ENCODE measurements around the gene BEND3.
"Not testable (repeated sequence)": the region's sequence is repeated elsewhere in the genome, so short reads cannot be mapped to it uniquely, and the experiment has no call there.

BEND3 gene

DNA sequence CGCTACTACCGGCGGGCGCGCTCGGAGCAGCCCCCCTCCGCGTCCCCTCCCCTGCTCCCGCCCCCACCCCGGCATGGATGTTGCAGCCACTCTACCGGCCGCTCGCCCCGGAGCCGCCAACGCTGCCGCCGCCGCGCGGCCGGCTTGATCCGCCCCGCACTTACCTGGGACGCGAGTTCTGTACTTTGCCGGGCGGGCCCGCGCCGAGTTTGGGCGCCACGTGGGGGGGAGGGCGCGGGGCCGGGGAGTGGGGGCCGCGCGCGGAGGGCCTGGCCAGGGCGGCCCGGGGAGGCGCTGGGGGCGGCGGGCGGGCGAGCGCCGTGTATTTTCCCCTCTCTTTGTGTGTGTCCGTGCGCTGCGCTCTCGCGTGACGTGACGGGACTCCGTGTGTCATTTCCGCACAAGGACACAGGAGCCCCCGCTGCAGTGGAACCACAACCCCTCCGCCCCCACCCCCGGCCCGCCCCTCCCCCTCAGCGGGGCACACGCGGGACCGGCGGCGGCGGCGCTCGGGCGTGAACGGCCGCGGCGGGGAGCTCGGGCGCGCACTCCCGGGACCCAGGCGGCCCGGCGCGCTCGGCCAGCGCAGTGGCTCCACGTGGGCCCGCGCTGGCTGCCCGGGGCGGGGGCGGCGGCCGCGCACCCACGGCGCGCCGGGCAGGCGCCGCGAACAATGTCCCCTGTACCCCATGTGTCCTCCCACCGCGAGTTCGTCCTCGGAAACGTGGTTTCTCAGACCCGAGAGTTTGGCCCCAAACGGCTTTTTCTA, at the start of gene BEND3:
Gene BEND3 (minus strand): TSS at position 590 of the 769 bp plus-strand sequence. CDS start 16,230 bp downstream, outside the sequence.
- no peaks in the 10 kb centered on the region for H3K9me3 Mint-ChIP-seq
- peaks cover 20% of the 10 kb centered on the region for H3K4me1 Mint-ChIP-seq (ENCODE audit: low read depth)
- peaks cover 12% of the 10 kb centered on the region for H3K27me3 Mint-ChIP-seq
- H3K4me3 Mint-ChIP-seq: peak within 1 kb of the TSS; percentile 80
- peak; percentile 70 for DNase-seq
- H3K27ac Mint-ChIP-seq: peak within 1 kb of the TSS; percentile 81
- peaks cover 2% of the 10 kb centered on the region for H3K36me3 Mint-ChIP-seq (ENCODE audit: low read depth)

DNA sequence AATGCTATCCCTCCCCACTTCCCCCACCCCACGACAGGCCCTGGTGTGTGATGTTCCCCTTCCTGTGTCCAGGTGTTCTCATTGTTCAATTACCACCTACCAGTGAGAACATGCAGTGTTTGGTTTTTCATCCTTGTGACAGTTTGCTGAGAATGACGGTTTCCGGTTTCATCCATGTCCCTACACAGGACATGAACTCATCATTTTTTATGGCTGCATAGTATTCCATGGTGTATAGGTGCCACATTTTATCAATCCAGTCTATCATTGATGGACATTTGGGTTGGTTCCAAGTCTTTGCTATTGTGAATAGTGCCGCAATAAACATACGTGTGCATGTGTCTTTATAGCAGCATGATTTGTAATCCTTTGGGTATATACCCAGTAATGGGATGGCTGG, 49.0 kb upstream of the BEND3 start:
- not testable (repeated sequence) for H3K9me3 Mint-ChIP-seq; H3K4me3 Mint-ChIP-seq; H3K27ac Mint-ChIP-seq; DNase-seq; H3K4me1 Mint-ChIP-seq (ENCODE audit: low read depth); H3K27me3 Mint-ChIP-seq; H3K36me3 Mint-ChIP-seq (ENCODE audit: low read depth)

DNA sequence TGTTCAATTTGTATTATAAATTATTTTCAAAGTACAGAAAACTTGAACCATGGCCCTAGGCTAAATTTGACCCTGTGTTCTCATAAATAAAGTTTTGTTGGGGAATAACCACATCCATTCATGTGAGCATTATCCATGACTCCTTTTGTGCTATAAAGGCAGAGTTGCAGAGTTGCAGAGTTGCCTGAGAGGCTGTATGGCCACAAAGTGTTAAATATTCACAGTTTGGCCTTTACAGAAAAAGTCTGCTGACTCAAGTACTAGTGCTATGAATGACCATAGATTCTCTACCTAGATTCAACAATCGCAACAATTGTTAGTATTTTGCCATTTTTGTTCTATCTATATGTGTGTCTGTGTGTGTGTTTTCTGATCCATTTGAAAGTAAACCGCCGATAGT, 46.2 kb upstream of the BEND3 start:
- Mint-ChIP-seq H3K27ac (no peak overlapping the region), H3K27me3 (no peaks in the 10 kb centered on the region), H3K4me1 (ENCODE audit: low read depth) (no peaks in the 10 kb centered on the region), H3K36me3 (ENCODE audit: low read depth) (no peaks in the 10 kb centered on the region), H3K9me3 (no peaks in the 10 kb centered on the region), H3K4me3 (no peak overlapping the region)
- no peak for DNase-seq

DNA sequence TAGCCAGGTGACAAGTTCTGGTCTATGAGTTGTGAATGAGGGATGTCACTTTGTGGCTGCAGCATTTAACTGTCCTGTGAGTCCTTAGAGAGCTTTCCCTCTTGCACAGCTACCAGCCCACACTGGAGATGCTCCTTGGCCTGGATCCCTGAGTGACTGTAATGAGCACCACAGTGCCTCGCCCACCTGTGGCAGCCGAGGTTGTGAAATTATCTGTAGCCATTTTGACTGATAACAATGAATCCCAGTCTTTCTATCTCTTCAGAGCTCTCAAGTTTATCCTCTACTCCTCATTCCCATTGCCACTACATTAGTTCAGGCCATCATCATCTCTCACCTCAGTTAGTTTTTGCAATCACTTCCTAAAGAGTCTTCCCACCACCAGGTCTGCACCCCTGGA, 41.3 kb upstream of the BEND3 start:
- H3K27me3 Mint-ChIP-seq: no peaks in the 10 kb centered on the region
- H3K9me3 Mint-ChIP-seq: no peaks in the 10 kb centered on the region
- no peaks in the 10 kb centered on the region for H3K36me3 Mint-ChIP-seq (ENCODE audit: low read depth)
- no peak overlapping the region for H3K4me3 Mint-ChIP-seq
- no peak overlapping the region for H3K27ac Mint-ChIP-seq
- DNase-seq: no peak
- no peaks in the 10 kb centered on the region for H3K4me1 Mint-ChIP-seq (ENCODE audit: low read depth)

DNA sequence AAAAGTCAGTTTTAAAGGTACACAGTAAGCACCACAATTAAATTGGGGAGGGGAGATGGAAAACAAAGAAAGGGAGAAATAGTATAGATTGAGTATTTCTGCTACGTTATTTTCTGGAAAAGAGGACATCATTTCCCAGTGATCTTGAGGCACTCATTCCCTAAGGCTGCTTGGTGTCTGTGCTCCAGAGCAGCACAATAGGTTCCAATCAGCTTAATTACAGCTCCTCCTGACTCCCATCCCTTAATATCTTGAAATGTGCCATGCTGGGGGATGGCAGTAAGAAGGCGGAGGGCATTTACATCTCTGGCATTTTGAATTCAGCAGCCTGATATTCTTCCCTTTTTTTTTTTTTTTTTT, 39.5 kb upstream of the BEND3 start:
- DNase-seq: no peak
- no peaks in the 10 kb centered on the region for H3K9me3 Mint-ChIP-seq
- no peak overlapping the region for H3K27ac Mint-ChIP-seq
- H3K36me3 Mint-ChIP-seq (ENCODE audit: low read depth): no peaks in the 10 kb centered on the region
- no peak overlapping the region for H3K4me3 Mint-ChIP-seq
- H3K27me3 Mint-ChIP-seq: no peaks in the 10 kb centered on the region
- no peaks in the 10 kb centered on the region for H3K4me1 Mint-ChIP-seq (ENCODE audit: low read depth)

DNA sequence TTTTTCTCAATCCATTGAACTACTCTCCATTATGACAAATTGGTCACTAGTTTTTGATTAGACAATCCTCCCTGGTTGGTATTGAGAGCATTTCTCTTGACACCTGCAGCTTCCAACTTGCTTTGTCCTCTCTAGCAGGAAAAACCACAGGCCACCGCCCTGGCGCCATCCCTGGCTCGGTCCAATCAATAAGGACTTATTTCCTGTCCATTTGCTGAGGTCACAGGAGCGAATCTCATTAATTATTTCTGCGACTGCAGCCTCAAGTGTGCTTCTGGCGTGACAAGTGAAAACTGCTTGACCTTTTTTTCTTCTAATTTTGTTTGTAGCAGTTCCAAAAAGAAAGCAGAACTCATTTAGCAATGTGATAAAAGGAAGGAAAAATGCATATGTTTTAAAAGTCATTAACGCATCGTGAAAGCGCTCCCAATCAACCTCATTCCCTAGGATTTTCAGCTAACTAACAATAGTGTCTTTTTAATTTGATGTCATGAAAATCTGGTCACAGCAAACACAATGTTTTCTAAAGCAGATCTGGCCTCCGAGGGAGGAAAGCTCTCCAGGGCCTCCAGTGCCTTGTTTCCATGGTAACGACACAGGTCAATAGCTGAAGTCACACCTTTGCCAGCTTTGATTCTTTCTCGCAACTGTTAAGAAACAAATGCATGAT, 39.0 kb upstream of the BEND3 start:
- no peaks in the 10 kb centered on the region for H3K4me1 Mint-ChIP-seq (ENCODE audit: low read depth)
- H3K4me3 Mint-ChIP-seq: no peak overlapping the region
- no peaks in the 10 kb centered on the region for H3K9me3 Mint-ChIP-seq
- H3K36me3 Mint-ChIP-seq (ENCODE audit: low read depth): no peaks in the 10 kb centered on the region
- H3K27me3 Mint-ChIP-seq: no peaks in the 10 kb centered on the region
- H3K27ac Mint-ChIP-seq: no peak overlapping the region
- DNase-seq: no peak

DNA sequence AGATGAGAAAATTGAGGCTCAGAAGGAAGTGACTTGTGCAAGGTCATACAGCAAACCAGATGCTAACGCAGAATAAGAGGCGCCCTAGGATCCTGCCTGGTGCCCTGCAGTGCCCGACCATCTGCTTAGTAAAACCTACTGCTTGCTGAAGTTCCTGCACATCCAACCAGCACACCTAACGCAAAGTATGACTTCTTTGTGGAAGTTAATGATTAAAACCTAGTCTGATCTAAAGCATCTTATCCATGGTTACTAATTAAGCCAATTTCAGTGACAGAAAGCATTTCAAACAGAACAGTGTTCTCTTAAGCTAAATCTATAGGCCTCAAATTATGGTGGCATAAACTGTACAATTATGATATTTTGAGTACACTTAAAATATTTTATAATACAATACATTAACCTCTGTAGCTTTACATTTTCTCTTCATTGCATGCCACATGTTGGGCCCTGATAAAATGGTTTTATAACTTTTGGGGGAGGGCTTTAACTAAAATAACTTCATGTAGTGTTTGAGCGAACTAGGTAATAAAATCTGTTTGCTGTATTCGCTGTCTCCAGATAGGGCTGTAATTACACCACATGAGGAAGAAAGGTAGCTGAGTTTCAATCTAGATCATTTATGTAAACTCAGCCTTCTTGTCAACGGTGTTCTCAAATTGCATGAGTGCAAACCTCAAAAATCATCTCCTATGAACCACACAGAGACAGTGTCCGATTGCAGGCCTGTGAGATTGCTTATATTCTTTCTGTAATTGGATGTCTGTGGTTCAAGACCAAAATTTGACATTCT, 37.5 kb upstream of the BEND3 start:
- no peak overlapping the region for H3K4me3 Mint-ChIP-seq
- no peaks in the 10 kb centered on the region for H3K36me3 Mint-ChIP-seq (ENCODE audit: low read depth)
- no peaks in the 10 kb centered on the region for H3K4me1 Mint-ChIP-seq (ENCODE audit: low read depth)
- no peak overlapping the region for H3K27ac Mint-ChIP-seq
- no peaks in the 10 kb centered on the region for H3K27me3 Mint-ChIP-seq
- H3K9me3 Mint-ChIP-seq: no peaks in the 10 kb centered on the region
- no peak for DNase-seq

DNA sequence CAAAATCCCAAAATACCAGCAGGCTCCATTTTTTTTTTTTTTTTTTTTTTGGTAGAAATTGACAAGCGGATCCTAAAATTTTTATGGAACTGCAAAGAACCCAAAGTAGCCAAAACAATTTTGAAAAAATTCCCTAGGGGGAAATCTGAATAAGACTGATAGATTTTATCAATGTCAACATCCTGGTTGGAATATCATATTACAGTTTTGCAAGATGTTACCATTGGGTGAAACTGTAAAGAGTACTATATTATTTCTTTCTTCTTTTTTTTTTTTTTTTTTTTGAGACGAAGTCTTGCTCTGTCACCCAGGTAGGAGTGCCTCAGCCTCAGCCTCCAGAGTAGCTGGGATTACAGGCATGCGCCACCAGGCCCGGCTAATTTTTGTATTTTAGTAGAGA, 29.4 kb upstream of the BEND3 start:
- no peak overlapping the region for H3K4me3 Mint-ChIP-seq
- H3K27me3 Mint-ChIP-seq: no peaks in the 10 kb centered on the region
- no peak overlapping the region for H3K27ac Mint-ChIP-seq
- DNase-seq: no peak
- no peaks in the 10 kb centered on the region for H3K9me3 Mint-ChIP-seq
- H3K4me1 Mint-ChIP-seq (ENCODE audit: low read depth): no peaks in the 10 kb centered on the region
- H3K36me3 Mint-ChIP-seq (ENCODE audit: low read depth): no peaks in the 10 kb centered on the region

DNA sequence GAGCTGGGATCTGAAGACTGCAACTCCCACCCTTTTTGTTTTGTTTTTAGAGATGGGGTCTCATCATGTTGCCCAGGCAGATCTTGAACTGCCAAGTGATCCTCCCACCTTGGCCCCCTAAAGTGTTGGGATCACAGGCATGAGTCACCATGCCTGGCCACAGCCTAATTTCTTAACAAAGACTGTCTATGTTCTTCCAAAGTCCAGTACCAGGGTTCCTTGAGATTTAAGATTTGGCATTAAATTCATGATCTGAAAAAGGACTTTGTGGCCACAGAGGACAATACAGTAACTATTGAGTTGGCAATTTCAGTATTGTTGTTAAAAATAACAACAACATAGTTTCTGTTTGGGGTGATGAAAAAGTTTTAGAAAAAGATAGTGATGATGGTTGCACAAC, 28.7 kb upstream of the BEND3 start:
- Mint-ChIP-seq H3K27ac (no peak overlapping the region), H3K9me3 (no peaks in the 10 kb centered on the region), H3K4me1 (ENCODE audit: low read depth) (no peaks in the 10 kb centered on the region), H3K4me3 (no peak overlapping the region), H3K27me3 (no peaks in the 10 kb centered on the region), H3K36me3 (ENCODE audit: low read depth) (no peaks in the 10 kb centered on the region)
- DNase-seq: no peak

DNA sequence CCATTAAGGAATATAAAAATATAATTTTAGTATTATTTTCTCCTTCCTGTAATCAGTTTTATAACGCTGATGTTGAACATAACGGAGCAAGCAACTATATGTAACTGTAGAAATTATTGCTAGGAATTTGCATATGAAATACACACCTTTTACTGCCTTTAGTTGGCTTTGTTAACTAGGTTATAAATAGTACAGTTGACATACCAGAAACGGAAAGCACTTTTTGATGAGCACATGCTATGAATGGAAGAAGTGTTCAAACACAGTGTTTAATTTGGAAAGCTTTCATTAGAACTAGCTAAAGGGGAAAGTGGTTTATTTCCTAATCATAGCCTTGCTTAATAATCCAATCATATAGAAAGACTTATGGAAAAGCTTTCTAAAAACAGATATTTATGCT, 25.3 kb upstream of the BEND3 start:
- H3K27me3 Mint-ChIP-seq: no peaks in the 10 kb centered on the region
- no peak for DNase-seq
- no peak overlapping the region for H3K4me3 Mint-ChIP-seq
- no peak overlapping the region for H3K27ac Mint-ChIP-seq
- H3K4me1 Mint-ChIP-seq (ENCODE audit: low read depth): no peaks in the 10 kb centered on the region
- H3K36me3 Mint-ChIP-seq (ENCODE audit: low read depth): no peaks in the 10 kb centered on the region
- no peaks in the 10 kb centered on the region for H3K9me3 Mint-ChIP-seq

DNA sequence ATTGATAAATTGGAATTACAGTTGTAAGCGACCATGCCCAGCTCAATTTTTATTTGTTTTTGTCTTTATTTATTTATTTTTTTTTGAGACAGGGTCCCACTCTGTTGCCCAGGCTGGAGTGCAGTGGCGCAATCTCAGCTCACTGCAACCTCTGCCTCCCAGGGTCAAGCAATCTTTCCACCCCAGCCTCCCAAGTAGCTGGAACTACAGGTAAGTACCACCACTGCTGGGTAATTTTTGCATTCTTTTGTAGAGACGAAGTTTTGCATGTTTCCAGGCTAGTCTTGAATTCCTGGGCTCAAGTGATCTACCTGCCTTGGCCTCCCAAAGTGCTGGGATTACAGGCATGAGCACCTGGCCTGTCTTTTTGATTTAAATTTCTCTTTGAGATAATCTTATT, 21.0 kb upstream of the BEND3 start:
- not testable (repeated sequence) for H3K27me3 Mint-ChIP-seq; H3K4me3 Mint-ChIP-seq; H3K4me1 Mint-ChIP-seq (ENCODE audit: low read depth); H3K36me3 Mint-ChIP-seq (ENCODE audit: low read depth); DNase-seq; H3K27ac Mint-ChIP-seq; H3K9me3 Mint-ChIP-seq

DNA sequence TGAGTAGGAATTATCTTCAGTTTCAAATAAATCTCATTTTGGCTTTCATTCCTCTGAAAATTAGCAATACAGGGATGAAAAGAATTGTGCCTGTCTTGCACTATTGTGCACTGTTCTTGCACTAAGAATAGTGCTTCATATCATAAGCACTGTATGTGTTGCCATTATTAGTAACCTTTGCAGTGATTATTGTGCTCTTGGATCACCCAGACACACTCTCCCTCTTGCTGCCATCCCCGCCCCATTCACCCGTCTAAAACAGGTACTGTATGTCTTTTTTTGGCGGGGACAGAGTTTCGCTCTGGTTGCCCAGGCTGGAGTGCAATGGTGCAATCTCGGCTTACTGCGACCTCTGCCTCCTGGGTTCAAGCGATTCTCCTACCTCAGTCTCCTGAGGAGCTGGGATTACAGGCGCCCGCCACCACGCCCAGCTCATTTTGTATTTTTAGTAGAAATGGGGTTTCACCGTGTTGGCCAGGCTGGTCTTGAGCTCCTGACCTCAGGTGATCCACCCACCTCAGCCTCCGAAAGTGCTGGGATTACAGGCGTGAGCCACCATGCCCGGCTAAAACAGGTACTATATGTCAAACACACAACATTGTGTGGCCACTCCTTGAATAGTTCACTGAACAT, 19.8 kb upstream of the BEND3 start:
- not testable (repeated sequence) for H3K36me3 Mint-ChIP-seq (ENCODE audit: low read depth); H3K9me3 Mint-ChIP-seq; H3K27ac Mint-ChIP-seq; H3K4me3 Mint-ChIP-seq; H3K27me3 Mint-ChIP-seq; H3K4me1 Mint-ChIP-seq (ENCODE audit: low read depth); DNase-seq

DNA sequence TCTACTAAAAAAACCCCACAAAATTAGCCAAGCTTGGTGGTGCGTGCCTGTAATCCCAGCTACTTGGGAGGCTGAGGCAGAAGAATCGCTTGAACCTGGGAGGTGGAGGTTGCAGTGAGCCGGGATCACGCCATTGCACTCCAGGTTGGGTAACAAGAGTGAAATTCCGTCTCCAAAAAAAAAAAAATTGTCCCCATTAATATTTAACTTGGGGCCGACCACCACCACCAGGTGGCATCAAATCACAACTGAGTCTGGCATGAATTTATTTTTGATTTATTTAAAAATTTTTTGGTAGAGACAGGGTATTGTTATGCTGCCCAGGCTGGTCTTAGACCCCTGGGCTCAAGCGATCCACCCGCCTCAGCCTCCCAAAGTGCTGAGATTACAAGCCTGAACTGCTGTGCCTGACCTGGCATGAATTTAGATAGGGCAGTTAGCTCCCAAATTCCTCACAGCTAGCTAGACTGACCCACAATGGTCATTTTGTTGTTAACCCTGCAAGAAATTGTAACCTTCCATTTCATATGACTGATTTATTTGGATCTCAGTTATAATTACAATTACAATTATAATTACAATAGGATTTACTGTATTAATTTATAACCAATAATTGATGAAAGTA, 17.1 kb upstream of the BEND3 start:
- no peaks in the 10 kb centered on the region for H3K36me3 Mint-ChIP-seq (ENCODE audit: low read depth)
- H3K27me3 Mint-ChIP-seq: no peaks in the 10 kb centered on the region
- H3K4me1 Mint-ChIP-seq (ENCODE audit: low read depth): no peaks in the 10 kb centered on the region
- no peak overlapping the region for H3K27ac Mint-ChIP-seq
- H3K4me3 Mint-ChIP-seq: no peak overlapping the region
- DNase-seq: peak; percentile 34
- H3K9me3 Mint-ChIP-seq: no peaks in the 10 kb centered on the region

DNA sequence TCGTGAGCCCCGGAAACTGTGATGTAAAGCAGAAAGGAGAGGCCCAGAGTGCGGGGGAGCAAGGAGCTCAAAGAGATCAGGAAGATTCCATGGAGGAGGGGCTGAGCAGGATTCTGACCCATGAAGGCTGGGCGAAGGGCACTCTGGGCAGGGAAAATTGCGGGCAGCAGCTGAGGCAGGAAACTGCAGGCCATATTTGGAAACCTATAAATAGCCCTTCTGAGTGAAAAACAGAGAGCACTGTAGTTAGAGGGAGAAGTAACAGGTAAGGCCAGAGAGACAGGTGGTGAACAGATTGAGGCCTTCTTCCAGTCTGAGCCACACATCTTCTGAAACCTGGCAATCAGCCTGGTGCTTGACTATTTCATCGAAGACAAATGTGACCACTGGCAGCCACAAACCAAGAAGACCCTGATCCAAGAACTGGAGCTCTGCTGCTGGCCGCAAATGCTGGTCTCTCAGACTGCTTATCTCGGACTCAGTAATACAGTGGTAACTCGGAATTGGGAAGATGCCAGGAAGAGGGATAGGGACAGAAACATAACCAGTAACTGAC, 14.1 kb upstream of the BEND3 start:
- Mint-ChIP-seq H3K36me3 (ENCODE audit: low read depth) (no peaks in the 10 kb centered on the region), H3K4me1 (ENCODE audit: low read depth) (no peaks in the 10 kb centered on the region), H3K9me3 (no peaks in the 10 kb centered on the region), H3K27ac (no peak overlapping the region), H3K27me3 (no peaks in the 10 kb centered on the region), H3K4me3 (no peak overlapping the region)
- DNase-seq: no peak
